Measurements from ENCODE around the gene GPBAR1. TPM values are rescaled to one million over a fixed set of nuclear protein-coding genes. Genes with fewer than 3 reads are reported as not detected.

Gene GPBAR1
- total RNA-seq, 4 donors from 2014 or later, result 3.3 to 7.0 (median 3.9) TPM

DNA sequence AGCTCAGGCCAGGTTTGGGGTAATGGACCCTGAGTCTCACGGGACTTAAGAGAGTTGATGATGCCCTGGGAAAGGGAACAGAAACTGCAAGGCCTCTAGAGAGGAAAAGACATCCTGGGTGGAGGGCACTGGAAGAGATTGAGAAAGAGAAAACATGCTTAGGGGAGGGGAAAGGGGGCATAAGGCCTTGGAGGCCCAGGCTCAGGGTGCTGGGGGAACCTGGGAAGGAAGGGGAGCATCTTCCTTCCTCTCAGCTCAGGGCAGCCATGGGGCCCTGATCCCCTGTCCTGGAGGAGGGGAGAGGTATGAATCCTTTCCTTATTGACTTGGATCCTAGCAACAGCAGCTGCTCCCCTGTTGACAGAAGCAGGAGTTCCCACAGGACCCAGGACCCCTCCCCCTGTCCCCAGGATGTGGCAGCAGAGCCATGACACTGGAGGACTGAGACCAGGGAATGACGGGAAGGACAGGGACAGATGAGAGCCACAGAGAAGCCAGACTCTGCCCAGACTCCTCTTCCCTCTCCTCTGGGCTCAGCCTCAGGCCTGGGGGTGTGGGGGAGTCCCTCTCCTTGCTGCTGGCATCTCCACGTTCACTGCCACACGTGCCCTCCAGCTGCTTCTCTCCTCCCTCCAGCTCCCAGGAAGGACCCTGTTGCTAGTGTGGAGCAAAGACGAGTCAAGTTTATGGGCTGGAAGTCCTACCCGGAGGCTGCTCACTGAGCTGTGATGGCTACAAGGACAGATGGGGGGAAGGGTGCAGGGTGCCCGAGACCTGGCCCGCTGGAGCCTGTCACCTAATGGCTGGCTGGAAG is 815 bp downstream of the GPBAR1 start:
- DNase-seq, result no peak
- H3K27me3 ChIP-seq, result no peaks in the 10 kb centered on the region
- H3K27ac ChIP-seq, result peak overlapping the region; percentile 21 to 83 (median 58)
- H3K9me3 ChIP-seq, result no peaks in the 10 kb centered on the region
- no peak for TF ChIP-seq POLR2A (IDR thresholded peaks at IDR 0.05)
- TF ChIP-seq, protein P1, sequence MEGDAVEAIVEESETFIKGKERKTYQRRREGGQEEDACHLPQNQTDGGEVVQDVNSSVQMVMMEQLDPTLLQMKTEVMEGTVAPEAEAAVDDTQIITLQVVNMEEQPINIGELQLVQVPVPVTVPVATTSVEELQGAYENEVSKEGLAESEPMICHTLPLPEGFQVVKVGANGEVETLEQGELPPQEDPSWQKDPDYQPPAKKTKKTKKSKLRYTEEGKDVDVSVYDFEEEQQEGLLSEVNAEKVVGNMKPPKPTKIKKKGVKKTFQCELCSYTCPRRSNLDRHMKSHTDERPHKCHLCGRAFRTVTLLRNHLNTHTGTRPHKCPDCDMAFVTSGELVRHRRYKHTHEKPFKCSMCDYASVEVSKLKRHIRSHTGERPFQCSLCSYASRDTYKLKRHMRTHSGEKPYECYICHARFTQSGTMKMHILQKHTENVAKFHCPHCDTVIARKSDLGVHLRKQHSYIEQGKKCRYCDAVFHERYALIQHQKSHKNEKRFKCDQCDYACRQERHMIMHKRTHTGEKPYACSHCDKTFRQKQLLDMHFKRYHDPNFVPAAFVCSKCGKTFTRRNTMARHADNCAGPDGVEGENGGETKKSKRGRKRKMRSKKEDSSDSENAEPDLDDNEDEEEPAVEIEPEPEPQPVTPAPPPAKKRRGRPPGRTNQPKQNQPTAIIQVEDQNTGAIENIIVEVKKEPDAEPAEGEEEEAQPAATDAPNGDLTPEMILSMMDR (IDR thresholded peaks at IDR 0.05), result no peak
- peaks cover 0 to 35% (median 0%) of the 10 kb centered on the region in 3 donors for H3K36me3 ChIP-seq
- H3K4me1 ChIP-seq, result peaks cover 0 to 76% (median 9%) of the 10 kb centered on the region in 4 donors
- no peak overlapping the region for H3K4me3 ChIP-seq

DNA sequence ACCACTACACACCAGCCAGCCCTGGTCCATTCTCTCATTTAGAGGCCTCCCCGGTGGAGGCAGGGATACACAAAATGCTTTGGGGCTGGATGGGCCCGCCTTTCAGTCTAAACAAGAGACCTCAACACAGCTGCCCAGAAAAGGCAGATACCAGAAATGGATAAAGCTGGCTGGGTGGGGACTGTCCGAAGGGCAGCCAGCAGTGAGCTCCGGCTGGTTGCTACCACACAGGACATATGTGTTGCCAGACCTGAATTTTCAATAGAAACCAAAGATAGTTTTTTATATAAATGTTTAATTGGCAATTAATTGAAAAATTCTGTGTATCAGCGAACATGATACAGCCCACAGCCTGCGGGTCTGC is 1.4 kb downstream of the GPBAR1 start:
- no peak for TF ChIP-seq POLR2A (IDR thresholded peaks at IDR 0.05)
- TF ChIP-seq, protein P1 (IDR thresholded peaks at IDR 0.05), result no peak
- DNase-seq, result no peak
- Histone ChIP-seq H3K27ac (peak overlapping the region in 2 of 4 donors; percentile 74 to 83), H3K36me3 (peaks cover 0 to 35% (median 0%) of the 10 kb centered on the region in 3 donors), H3K27me3 (no peaks in the 10 kb centered on the region), H3K4me1 (peaks cover 0 to 76% (median 8%) of the 10 kb centered on the region in 4 donors), H3K4me3 (no peak overlapping the region), H3K9me3 (no peaks in the 10 kb centered on the region)

DNA sequence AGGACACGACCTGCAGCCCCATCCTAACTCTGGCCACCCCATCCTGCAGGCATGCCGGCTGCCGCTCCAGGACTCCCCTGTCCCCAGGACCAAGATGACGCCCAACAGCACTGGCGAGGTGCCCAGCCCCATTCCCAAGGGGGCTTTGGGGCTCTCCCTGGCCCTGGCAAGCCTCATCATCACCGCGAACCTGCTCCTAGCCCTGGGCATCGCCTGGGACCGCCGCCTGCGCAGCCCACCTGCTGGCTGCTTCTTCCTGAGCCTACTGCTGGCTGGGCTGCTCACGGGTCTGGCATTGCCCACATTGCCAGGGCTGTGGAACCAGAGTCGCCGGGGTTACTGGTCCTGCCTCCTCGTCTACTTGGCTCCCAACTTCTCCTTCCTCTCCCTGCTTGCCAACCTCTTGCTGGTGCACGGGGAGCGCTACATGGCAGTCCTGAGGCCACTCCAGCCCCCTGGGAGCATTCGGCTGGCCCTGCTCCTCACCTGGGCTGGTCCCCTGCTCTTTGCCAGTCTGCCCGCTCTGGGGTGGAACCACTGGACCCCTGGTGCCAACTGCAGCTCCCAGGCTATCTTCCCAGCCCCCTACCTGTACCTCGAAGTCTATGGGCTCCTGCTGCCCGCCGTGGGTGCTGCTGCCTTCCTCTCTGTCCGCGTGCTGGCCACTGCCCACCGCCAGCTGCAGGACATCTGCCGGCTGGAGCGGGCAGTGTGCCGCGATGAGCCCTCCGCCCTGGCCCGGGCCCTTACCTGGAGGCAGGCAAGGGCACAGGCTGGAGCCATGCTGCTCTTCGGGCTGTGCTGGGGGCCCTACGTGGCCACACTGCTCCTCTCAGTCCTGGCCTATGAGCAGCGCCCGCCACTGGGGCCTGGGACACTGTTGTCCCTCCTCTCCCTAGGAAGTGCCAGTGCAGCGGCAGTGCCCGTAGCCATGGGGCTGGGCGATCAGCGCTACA is 2.1 kb downstream of the GPBAR1 start:
- peaks cover 0 to 76% (median 6%) of the 10 kb centered on the region in 4 donors for H3K4me1 ChIP-seq
- H3K27ac ChIP-seq, result peak overlapping the region in 3 of 4 donors; percentile 79 to 87 (median 85)
- DNase-seq, result no peak
- peaks cover 0 to 42% (median 0%) of the 10 kb centered on the region in 3 donors for H3K36me3 ChIP-seq
- no peaks in the 10 kb centered on the region for H3K27me3 ChIP-seq
- H3K9me3 ChIP-seq, result no peaks in the 10 kb centered on the region
- no peak overlapping the region for H3K4me3 ChIP-seq
- no peak for TF ChIP-seq POLR2A (IDR thresholded peaks at IDR 0.05)
- TF ChIP-seq, protein P1 (IDR thresholded peaks at IDR 0.05), result no peak

DNA sequence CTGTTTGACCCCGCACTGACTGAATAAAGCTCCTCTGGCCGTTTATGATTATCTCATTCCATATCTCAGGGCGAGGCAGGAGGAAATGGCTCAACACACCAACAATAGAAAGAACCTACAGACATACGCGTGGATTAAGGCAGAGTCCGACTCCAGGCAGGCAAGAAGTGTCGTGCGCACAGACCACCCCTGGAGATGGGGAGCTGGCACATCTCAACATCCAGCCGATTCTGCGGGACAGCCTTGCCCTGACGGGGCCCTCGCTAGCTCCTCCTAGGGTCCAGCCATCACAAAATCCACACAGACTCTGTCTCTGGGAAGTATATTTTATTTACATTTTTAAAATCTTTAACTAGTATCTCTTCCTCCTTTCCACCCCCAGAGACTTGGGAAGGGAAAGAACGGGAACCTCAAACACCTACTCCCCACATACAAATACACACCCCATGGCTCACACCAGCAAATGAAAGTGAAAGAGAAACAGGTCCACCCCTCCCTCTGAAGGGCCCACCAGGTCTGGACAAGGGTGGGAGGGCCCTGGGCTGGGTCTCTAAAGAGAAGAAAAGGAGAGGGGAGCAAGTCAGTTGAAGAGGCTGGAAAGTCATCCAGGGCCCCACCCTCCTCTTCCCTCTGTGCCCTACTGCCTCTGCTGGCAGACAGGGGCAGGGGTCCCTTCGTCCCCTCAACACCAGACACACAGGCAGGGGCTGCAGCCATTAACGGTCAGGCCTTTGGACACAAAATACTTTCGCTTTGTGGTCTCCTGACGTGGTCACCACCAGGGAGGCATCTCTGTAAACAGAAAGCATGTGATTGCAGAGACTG is 3.2 kb downstream of the GPBAR1 start:
- Histone ChIP-seq H3K4me3 (peak overlapping the region in 1 of 4 donors; percentile 11), H3K27me3 (no peaks in the 10 kb centered on the region), H3K36me3 (peaks cover 0 to 42% (median 0%) of the 10 kb centered on the region in 3 donors), H3K27ac (peak overlapping the region in 3 of 4 donors; percentile 79 to 87 (median 85)), H3K4me1 (peaks cover 4 to 75% (median 7%) of the 10 kb centered on the region in 4 donors), H3K9me3 (no peaks in the 10 kb centered on the region)
- peak in 1 of 3 donors; percentile 64 for DNase-seq
- TF ChIP-seq, protein P1 (IDR thresholded peaks at IDR 0.05), result peak in 1 of 6 experiments; percentile 26
- TF ChIP-seq POLR2A (IDR thresholded peaks at IDR 0.05), result peak in 1 of 2 donors; percentile 16
